Inflammatory macrophage (primary cell): Measurements from ENCODE around the gene CGAS.
"Not testable (repeated sequence)": the region's sequence is repeated elsewhere in the genome, so short reads cannot be mapped to it uniquely, and the experiment has no call there.

Experiments
- DNase-seq, 2 donors: peaks; one replicate each; pipeline ENCODE4 v3.0.0-alpha.2; 2020 to 2022

The CGAS gene

GRCh38 chr6:73394577-73395354 lies 57.3 kb downstream of the CGAS start, which contains the start of gene DDX43:
TSS of gene DDX43 (plus strand) at chr6:73394828. CDS start at chr6:73394906, 78 bp downstream.
- peak; percentile 43 to 44 for DNase-seq

DNA sequence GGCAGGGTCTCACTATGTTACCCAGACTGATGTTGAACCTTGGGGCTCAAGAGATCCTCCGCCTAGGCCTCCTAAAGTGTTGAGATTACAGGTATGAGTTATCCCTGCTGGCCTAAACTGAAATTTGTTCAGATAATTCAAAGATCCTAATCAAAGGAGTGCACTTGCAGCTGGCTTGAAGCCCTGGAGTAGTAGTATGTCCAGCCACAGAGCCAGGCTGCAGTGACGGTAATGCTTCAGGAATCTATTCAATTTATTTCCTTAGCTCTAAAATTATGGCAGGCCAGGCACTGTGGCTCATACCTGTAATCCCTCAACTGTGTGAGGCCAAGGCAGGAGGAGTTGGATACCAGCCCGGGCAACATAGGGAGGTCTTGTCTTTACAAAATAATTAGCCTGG lies 58.8 kb downstream of the CGAS start:
- DNase-seq, result no peak

- not testable (repeated sequence) for DNase-seq
These were observed 59.9 kb downstream of the CGAS start for GRCh38 chr6:73392188-73392587.

DNA sequence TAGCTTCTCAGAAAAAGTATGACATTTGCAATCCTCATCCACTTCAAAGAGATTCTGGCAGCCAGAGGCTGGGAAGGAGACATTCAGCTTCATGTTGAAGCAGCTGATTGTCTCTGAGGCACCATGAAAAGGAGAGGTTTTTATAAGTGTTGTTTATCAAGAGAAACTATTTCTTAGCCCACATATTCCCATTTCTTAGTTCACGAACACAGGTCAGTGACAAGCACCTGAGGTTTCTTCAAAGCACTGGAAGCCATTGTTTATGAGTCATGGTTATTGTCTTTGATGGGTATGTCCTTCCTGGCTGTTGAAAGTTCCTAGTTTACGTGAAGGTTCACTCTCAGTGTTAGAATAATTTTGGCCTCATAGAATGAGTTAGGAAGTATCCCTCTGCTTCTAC lies 60.4 kb downstream of the CGAS start:
- DNase-seq, result no peak

DNA sequence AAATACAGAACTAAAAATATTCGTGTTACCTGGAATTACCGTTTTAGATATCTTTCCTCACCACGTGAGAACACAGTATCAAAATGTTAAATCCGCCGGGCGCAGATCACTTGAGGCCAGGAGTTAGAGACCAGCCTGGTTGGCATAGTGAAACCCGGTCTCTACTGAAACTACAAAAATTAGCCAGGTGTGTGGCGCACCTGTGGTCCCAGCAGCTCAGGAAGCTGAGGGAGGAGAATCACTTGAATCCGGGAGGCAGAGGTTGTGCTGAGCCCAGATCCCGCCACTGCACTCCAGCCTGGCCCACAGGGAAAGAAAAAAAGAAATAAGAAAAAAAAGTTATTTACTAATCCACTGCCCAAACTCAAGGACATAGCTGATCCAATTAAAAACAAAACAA lies 62.2 kb downstream of the CGAS start:
- DNase-seq, result no peak

DNA sequence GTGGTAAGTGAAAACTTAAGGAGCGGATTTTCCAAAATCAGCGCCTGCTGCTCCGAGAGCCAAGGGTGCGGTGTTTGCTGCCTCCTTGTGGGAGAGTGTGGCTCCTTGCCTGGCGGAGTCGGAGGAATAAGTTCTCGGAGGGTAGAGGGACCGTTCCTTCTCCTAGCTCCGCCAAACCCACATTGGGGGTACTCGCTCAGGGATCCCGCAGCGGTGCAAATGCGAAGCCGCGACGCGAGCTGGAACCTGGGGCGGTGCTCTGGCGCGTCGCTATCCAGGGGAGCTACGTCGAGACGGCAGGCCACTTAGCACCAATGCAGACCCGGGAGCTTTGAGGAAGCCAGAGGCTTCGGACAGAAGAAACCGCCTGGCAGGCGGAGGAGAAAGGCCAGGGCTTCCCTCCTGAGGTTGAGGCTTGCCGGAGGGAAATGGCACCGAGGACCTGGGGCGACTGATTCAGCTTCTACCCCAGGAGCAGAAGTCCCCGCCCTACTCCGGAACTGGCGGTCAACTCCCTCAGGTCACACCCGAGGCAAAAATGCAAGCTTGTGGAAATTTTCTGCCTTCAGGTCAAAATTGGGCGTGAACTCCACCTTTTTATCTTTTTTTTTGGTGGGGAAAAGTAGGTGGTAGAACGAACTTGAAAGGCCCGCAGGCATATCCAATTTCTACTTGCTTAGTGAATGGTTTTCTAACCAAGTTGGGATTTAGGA lies 63.1 kb downstream of the CGAS start:
- peak; percentile 60 to 73 for DNase-seq

GRCh38 chr6:73388433-73388799 lies 63.7 kb downstream of the CGAS start:
- no peak for DNase-seq

GRCh38 chr6:73382462-73383113 lies 69.5 kb downstream of the CGAS start:
- no peak for DNase-seq

- not testable (repeated sequence) for DNase-seq
These were observed 70.6 kb downstream of the CGAS start for GRCh38 chr6:73381531-73381930.

GRCh38 chr6:73377225-73377624 lies 74.9 kb downstream of the CGAS start:
- DNase-seq, result no peak

GRCh38 chr6:73375216-73375615 lies 76.9 kb downstream of the CGAS start:
- no peak for DNase-seq
